Kidney capillary endothelial cell (primary cell): ENCODE measurements around the gene STYXL1.
"Not testable (repeated sequence)": the region's sequence is repeated elsewhere in the genome, so short reads cannot be mapped to it uniquely, and the experiment has no call there.

Experiments used
- DNase-seq: peaks from one replicate; pipeline ENCODE4 v3.0.0-alpha.2; 2018; ENCODE audit warnings: low spot score

The STYXL1 gene

DNA sequence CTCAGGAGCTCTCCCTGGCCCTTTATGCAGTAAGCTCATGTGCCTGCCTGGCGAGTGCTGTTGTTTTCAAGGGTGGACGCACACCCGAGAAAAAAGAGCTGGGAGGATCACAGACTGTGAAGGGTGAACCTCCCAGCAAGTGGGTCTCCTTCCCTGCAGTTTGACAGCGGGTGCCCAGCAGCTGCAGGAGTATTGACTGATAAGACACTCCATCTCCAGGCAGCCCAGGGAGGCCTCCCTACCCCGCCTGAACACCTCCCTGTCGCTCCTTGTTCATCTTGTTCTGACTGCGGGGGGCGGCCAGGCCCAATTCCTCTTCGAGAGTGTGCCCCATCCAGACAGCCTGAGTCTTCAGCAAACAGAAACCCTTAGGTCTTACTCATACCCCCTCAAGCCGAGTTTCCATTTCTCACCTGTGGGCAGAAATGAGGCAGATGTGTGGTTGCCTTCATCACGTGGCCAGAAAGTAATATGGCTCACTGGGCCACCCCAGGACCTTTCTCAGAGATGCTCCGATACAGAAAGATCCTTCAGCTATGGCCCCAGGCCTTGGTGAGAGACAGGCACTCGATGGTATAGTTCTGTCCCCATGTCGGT is 17.3 kb upstream of the STYXL1 start:
- no peak for DNase-seq

DNA sequence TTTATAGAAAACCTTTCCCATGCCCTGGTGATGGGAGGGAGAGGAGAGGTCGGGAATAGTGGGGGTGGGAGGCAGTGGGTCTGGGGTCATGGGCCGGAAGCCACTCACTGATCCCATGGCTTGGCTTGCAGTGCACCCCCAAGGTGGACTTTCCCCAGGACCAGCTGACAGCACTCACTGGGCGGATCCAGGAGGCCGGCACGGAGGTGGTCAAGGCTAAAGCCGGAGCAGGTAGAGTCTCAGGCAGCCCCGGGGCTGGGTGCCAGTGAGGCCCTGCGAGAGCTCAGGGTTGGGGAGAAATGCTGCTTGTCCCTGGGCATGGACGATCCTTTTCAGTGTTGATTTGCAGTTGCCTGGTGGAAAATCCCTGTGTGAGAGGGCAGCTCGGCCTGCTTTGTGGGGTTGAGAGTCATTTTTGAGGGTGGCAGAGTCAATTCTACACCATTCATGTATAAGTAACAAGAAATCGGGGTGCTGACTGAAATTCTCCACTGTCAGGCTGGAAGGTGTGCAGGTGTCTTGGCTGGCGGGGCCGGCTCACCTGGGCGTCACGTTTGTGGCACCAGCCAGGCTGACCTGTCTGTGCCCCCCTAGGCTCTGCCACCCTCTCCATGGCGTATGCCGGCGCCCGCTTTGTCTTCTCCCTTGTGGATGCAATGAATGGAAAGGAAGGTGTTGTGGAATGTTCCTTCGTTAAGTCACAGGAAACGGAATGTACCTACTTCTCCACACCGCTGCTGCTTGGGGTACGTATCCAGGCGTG is 16.6 kb upstream of the STYXL1 start:
- DNase-seq = no peak

DNA sequence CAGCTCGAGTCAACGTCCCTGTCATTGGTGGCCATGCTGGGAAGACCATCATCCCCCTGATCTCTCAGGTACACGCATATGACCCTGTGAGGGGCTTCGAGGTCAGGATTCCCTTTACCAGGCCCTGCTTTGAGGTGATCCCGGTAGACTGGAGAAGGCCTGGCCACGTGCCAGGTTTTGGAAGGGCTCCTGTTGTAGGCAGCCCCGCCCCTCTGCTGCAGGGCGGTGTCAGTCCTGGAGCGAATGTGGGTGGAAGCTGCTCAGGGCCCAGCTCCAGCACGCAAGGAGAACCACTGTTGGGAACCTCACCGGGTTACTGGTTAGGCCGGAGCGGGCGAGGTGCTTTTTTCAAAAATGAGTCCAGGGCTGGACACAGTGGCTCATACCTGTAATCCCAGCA is 15.7 kb upstream of the STYXL1 start:
- DNase-seq = no peak

DNA sequence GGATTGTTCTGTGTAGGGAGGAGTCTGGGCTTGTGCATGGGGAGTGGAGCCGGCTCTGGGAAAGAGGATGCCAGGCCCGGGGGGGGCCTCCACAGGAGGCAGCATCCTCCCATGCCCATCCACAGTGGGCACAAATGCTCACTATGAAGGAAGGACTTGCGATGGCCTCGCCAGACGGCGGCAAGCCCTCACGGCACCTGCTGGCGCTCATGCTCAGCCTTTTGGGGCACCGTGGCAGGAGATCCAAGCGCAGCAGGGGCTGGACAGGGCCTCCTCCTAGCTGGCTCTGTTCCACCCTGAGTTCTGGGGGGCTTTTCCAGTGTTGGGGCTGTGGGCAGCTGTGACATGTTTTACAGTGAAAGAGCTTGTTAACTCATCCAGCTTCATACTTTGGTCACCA is 15.3 kb upstream of the STYXL1 start:
- no peak for DNase-seq

DNA sequence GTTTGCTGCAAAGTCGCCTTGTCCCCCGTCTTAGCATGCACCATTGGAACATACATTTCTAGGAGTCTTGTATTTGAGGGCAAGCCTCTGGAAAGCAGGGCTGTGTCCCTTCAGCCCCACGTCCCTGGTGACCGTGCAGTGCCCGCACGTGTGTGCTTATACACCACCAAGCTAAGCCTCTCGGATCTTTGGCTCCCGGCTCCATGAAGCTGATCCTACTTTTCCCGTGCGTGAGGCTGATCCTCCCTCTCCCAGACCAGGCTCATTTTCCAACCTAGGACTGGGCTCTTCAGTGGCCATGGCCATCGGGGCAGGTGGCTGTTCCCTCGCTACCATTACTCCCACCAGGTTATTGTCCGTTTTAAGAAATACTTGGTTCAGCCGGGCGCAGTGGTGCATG is 14.5 kb upstream of the STYXL1 start:
- DNase-seq = no peak

GRCh38 chr7:76060842-76061241 is 13.0 kb upstream of the STYXL1 start:
- no peak for DNase-seq

DNA sequence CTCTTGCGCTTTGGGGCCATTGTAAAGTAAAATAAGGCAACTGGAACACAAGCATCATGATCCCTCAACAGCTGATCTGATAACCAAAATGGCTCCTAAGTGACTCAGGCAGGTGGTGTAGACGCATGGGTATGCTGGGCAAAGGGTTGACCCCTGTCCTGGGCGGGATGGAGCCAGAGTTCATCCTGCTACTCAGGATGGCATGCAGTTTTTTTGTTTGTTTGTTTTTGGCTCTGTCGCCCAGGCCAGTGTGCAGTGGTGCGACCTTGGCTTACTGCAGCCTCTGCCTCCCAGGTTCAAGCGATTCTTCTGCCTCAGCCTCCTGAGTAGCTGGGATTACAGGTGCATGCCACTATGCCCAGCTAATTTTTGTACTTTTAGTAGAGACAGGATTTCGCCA is 10.9 kb upstream of the STYXL1 start:
- not testable (repeated sequence) for DNase-seq

DNA sequence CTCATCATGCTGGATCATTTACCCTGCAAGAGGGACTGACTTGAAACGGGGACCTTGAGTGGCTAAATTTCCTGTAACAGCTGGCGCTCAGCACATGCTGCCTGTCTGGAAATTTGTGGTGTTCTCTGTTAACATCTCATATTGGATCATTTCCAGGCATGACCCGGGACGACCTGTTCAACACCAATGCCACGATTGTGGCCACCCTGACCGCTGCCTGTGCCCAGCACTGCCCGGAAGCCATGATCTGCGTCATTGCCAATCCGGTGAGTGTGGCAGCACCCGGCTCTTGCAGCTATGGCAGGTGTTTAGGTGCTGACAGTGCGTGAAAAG is 10.0 kb upstream of the STYXL1 start:
- no peak for DNase-seq

DNA sequence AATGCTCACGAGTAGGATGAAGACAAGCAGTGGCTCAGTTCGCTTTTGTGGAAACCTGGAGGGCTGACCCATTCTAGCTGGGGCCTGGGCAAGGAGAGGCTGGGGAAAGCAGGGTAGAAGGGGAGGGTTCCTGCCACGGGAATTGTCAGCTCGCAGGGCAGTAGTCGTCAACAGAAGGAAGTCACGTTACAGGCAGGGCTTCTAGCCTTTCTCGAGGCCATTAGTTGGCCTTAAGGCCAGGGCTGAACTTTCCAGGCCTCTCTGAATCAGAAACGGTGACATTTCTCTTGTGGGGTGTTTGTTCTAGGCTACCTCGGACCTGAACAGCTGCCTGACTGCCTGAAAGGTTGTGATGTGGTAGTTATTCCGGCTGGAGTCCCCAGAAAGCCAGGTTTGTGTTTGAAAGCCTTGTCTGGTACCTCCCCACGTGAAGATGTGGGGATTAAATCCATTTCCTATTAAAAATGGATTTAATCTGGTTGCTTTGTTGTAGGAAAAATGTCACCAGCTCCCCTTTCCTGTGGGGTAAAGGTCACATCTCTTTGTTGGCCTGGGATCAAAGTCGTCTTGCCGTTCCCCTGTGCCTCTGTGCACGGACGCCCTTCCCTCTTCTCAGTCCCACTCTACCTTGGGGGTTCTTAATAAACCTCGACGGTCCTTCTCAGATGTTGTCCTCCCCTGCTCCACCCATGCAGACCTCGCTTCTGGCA is 9.5 kb upstream of the STYXL1 start:
- DNase-seq = no peak

DNA sequence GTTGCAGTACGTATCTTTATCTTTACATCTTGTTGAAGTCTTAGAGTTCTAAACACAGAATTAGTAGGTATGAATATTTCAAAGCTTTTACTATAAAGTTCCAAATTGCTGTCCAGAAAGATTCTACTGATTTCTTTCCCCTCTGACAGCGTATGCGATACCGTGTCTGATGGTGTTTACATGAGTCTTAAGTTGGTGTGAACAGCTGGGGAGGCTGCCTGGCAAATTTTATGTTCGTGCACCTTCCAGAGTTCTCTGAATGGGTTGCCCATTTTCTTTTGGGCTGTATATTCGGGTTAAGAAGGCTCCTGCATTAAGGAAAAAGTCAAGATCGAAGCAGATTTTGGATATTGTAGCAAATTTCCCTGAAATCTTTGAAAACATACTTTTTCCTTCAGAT is 8.4 kb upstream of the STYXL1 start:
- no peak for DNase-seq

- no peak for DNase-seq
Observed at GRCh38 chr7:76054123-76055120, 6.6 kb upstream of the STYXL1 start.

DNA sequence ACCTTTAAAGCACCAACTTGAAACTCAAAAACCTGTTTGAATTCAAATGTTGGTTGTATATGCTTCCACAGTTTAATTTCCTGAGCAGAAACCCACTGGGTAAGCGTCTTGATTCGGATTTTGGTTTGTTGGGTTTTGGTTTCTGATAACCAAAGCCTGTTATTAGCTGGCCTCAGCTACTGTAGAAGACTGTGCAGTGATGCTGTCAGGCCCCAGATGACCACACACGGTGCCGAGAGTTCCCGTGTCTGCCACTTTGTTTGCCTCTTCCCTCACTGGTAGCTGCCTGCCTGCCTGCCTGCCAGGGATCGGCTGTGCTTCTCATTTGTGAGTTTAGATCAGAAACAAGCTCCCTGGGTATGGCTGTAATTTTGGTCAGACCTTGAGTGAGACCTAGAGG is 5.7 kb upstream of the STYXL1 start:
- no peak for DNase-seq

- not testable (repeated sequence) for DNase-seq
Observed at GRCh38 chr7:76052681-76053080, 4.9 kb upstream of the STYXL1 start.

- no peak for DNase-seq
Observed at GRCh38 chr7:76051840-76052239, 4.0 kb upstream of the STYXL1 start.

GRCh38 chr7:76050545-76050944 is 2.7 kb upstream of the STYXL1 start:
- no peak for DNase-seq

DNA sequence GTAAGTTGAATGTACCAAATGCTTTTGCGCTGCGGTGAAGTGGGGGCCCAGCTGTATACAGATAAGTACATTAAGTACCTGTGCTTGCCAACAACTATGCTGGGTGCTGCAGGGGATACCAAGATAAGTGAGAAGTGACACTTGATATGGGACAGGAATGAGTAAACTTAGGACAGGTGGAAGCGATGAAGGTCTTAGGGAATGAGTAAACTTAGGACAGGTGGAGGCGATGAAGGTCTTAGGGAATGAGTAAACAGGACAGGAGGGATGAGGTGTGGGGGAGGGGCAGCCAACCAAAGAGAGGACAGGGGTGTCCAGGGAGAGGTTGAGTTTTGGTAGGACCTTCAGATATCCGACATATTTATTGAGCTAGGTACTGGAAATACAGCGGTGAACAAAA is 1.5 kb upstream of the STYXL1 start:
- no peak for DNase-seq

DNA sequence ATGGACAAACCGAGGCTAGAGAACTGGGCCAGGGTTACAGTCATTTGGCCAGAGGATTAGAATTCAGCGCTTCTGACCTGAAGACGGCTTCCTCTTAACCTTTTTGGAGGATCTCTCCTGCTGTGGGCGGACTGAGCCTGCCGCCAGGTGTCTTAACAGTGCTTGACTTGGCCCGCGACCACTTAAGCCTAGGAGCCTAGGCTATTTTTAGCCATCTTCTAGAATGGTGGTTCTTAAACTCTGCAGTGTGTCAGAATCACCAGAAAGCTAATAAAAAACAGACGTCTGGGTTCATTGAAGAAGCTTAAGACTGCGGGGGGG is 828 bp upstream of the STYXL1 start:
- DNase-seq = peak; percentile 7

- peak; percentile 21 for DNase-seq
Observed at GRCh38 chr7:76047305-76047810, 442 bp downstream of the STYXL1 start.

DNA sequence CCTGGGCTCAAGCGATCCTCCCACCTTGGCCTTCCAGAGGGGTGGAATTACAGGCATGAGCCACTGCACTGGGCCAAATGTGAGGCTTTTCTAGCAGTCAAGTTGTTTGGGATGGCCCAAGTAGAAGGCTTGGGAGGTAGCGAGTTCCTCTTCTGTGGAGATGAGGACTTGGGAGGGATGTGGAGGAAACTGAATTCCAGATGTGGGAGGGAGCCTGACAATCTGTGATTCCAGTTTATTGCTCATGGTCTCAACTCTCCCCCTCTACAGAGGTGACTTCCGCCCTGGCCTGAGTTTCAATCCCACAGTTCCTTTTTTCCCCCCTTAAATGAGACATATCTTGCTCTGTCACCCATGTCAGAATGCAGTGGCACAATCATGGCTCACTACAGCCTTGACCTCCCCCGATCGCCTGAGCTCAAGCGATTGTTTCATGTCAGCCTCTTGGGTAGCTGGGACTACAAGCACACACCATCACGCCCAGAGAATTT is 3.4 kb downstream of the STYXL1 start:
- no peak for DNase-seq

DNA sequence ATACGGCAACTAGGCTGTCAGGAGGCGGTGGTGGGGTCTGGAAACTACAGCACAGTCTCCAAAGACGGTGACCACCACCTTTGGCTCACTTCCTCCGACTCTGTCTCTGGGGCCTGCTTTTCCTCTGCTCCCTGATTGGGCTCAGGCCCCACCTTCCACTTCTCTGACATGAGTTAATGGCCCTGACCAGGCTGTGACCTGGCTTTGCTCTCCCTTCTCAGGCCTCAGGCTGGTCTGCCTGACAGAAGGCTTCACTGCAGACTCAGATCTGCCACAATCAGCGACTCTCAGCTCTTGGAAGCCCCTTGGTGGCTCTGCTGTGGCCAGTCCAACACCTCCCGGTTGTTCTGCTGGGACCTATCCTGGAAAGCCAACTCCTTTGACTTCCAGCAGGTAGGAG is 7.7 kb downstream of the STYXL1 start:
- DNase-seq = no peak

- DNase-seq = no peak
Observed at GRCh38 chr7:76037310-76037709, 10.5 kb downstream of the STYXL1 start.

DNA sequence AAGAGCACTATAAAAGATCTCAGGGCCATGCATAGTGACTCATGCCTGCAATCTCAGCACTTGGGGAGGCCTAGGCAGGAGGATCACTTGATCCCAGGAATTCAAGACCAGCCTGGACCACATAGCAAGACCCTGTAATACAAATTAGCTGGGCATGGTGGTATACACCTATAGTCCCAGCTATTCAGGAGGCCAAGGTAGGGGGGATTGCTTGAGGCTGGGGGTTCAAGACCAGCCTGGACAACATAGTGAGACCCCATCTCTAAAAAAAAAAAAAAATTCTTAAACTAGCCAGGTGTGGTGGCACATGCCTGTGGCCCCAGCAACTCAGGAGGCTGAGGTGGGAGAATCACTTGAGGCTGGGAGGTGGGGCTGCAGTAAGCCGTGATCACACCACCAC is 15.8 kb downstream of the STYXL1 start:
- no peak for DNase-seq
